HCEC 1CT (cell line): ENCODE data around the gene HOXA2.
A peak's percentile ranks its signal among the peaks of the same experiment; 100 is the strongest.

Experiments used
- DNase-seq: peaks from one replicate; pipeline ENCODE4 v3.0.0-alpha.2; 2017

The HOXA2 gene

DNA sequence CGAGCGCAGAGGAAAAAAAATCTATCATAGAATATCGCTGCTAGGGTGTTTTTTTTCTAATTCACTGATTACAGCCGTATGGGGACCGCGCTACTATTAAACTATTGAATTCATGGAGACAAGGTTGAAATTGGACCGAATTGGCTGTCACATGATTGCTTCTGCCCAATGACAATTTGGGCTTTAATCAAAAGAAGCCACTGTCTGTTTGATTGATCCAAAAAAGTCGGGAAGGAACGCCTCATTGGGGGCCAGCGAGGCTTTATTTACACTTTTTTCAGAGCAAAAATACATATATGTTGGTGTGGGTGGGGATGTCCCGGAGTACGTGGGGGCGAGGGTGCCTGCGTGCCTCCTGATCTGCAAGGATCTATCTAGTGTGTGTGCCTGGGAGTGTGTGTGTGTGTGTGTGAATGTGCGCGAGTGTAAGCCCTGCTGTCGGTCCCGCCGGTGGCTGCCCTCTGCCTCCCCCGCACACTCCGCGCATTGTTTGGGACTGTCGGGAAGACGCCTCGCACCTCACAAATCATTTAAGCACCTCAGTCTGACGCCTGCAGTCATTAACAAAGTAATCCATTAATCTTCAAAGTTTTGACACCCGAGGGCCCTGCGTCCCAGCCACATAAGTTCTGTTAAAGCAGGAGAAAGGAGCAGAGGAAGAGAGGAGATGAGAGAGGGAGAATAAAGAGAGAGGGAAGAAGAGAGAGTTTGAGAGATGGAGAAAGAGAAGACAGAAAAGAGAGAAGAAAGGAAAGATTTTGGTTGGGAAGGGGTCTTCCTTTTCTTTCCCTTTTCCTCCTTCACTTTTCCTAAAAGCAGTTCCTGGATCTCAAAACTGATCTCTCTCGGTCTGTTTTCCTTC, at the start of gene HOXA2:
HOXA2 (minus strand) TSS at position 103 of the 862 bp plus-strand sequence. CDS start 183 bp downstream, outside the sequence.
- peak; percentile 74 for DNase-seq

DNA sequence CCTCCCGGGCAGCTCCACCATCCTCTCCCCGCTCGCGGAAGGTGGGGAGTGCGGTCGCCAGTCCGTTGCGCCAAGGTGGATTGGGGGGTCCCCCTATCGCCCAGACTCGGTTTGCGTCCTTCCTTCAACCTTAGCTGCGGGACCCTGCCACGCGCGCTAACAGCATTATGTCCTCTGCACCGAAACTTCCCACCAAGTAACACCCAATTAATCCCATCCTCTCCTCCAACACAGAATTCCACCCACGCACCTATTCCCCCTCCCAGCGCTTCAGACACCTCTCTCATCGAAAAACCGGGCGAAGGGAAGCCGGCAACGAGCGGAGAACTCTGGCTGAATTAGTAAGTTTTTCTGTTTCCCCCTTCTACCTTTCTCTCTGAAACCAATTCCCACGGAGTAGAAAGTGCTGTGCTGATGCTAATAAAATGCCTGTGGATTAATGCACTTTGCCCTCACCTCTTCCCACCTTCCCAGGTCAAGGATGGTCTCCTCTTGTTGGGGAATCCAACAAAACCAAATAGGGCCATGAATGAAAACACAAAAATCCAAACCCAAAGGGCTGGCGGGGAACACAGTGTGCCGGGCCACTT, 49.0 kb upstream of the HOXA2 start:
- DNase-seq, result no peak

DNA sequence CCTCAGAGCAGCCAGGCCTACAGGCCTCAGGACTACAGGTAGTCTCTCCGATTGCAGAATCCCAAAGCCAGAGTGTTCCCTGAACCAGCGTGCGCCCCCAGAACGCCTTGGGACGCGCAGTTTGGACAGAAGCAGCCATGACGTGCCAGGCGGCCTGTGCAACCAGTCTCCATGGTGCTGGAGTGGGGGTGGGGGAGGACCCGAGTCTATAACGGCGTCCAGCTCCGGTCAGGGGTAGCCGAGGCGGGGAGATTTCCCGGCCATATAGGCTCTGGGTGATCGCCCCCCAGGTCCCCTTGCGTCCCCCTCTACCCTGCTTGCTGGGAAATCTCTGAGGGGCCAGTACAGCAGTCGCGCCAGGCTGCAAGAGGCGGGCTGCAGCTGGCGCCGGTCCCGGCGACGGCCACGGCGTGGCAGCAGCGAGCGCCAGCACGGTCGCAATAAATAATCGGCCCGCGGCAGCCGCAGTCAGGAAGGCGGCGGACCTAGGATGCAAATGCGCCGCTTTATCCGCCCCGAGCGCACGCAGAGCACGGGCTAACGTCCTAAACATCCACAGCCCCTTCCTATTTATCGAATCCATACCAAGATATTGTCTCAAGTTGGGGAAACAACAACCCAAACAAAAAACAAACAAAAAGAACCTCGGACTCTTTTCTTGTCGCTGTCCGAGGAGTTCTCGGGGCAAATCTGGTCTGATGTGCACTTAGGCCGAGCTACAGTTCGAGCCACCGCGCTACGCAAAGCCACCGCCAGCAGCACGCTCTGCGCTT, 48.3 kb upstream of the HOXA2 start:
- peak; percentile 90 for DNase-seq

DNA sequence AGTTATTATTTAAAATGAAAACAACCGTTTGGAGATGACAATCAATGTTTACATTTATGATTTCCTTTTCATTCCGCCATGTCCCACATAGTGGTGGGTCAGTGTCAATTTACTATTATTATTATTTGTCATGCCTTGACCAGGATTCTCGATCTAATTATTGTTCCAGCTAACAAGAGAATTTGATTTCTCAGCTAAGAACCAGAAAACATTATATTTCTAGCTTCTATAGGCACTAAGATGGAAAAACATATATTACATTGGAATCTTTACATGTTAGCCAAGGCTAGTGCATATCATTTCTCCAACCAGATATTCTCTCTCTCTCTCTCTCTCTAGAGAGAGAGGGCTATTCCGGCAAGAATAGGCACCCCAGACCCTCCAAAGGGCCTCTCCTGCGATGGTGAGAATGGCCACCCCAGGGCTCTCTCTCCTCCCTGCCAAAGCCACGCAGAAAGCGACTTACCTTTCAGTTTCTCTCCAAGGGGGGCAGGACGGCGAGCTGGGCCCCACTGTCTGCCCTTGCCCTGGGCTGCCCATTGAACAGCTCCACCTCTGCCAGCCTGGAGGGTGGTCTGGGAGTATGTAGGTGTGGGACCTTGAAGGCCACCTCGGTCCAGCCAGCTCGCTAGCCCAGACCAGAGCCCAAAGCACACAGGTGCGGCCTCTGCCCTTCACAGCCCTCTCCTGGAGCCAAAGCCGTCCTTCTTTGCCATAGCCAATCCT, 47.5 kb upstream of the HOXA2 start:
- no peak for DNase-seq

DNA sequence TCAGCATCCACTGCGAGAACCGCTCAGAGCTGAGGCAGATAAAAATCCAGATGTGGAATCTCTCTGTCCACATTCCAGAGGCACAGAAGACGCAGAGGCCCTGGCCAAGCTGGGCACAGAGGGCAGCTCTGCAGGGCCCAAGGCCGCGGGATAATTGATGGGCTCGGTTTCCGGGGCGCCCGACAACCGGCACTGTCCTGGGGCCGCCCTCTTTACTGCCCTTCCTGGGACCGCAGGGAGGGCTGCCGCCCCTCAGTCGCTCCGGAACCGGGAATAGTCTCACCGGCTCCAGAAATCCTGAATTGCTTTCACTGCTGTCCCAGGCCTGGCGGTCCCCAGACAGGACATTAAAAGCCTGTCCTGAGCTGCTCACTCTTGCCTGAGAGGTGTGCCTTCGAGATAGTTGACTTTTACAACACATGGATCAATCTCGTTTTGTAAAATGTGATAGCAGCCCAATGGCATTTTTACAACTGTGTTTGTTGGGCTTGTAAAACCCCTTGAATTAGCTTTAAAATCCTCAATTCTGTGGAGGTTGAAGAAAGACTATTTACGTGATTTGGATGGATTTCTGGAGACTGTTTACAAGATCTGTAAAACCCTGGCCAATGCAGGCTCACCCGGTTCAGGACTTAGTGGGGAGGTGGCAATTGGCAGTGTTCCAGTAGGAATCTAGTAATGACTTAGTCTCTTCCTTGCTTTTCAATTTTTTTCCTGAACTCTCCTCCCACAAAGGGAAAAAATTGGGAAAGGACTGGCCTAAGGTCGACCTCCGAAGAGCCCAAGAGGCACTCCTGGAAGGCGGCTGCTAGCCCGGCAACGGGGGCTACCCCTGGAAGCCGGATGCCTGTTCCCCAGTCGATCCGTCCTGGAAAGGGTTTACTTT, 46.5 kb upstream of the HOXA2 start:
- peak; percentile 51 for DNase-seq

DNA sequence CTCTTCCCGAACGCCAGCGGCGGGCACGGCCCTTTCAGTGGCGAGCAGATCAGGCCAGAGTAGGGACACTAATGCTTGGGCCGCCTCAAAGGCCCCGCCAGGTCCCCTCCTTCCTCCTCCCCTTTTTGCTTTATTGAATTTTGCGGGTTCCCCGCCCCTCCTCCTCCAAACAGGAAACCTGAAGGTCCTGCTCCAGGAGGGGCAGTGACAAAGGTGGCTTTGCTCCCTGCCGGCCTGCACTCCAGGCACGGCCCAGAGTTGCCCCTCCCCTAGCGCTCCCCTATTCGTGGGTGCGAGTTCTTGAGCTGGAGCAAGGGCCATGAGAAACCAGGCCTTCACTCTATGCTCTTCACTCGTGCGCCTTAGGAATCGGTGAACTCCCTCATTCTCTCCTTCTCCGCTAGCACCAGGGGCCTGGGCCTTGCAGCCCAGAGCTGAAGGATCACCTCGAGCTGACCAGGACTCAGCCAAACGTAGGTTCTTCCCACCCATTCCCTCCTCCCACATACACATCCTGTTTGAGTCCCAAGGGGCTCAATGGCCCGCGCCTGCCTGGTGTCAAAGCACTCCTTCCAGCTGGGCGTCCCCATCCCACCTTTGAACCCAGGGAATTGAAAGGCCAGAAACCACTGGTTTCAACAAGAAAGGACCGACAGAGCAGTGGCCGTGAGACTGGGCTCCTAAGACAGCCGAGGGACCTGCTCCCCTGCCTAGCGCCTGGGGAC, 45.7 kb upstream of the HOXA2 start:
- DNase-seq, result peak; percentile 20

DNA sequence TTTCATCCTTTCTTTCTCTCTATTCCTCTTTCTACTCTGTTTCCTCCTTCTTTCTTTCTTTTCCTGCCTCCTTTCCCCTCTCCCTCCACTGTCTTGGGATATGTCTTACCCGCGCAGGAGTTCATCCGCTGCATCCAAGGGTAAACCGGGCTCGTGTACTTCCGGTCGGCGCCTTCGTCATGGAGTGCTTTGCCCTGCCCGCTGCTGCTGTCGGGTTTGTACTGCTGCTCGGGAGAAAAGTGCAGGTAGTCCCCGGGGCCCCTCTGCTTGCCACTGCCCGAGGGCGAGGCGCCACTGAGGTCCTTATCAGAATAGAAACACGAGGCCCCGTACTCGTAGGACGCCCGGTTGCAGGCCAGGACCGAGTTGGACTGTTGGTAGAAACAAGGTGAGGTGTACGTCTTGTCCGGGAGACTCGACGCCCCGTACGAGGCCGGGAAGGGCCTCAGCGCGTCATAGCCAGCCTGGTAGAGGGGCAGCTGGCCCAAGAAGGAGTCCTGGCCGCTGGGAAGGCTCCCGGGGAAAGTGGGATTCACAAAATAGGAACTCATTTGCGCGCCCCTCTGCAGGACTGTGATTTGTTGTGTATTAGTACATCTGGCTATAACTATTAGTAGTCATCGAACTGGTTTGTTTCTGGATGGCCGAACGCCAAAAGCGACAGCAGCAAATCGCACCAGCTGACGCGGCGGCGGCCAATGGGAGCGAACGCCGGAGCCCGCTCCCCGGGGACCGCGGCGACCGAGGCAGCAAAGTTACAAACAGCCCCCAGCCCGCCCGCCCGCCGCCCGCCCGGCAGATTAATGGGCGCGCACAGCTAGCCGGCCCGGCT, 44.9 kb upstream of the HOXA2 start, which contains the start of gene HOXA6:
HOXA6 (minus strand) TSS at position 576 of the 832 bp plus-strand sequence; CDS start at position 551, 25 bp downstream.
- DNase-seq, result peak; percentile 59

DNA sequence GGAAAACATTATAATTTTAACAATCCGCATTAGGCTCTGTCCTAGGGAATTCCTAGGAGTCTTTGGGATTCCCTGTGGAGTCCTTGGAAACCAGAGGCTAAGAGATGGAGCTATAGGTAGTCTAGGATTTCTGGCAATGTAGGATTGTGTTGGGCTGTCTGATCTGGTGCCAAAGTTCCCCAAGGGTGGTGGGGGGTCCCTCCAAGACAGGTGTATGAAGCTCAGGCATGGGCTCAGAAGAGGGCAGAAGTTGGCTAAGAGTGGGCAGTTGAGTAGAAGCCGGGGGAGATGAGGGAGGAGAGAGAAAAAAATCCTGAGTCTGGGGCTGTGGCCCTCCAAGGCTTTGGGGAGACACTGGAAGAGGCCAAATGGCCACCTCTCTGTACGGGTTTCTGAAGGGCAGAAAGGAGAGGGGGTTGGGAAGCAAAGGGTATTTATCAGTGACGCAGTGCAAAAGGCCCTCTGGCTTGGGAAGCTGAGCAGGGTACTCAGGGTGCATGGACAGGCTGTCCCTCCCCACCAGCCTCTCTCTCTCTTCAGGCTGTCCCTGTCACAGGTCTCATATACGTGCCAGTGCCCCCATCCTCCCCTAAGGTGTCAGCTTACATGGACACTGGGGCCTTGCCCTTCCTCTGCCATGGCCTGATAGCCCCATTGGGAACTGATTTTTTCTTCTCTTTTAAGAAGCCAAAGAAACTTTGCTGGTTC, 44.2 kb upstream of the HOXA2 start:
- no peak for DNase-seq

DNA sequence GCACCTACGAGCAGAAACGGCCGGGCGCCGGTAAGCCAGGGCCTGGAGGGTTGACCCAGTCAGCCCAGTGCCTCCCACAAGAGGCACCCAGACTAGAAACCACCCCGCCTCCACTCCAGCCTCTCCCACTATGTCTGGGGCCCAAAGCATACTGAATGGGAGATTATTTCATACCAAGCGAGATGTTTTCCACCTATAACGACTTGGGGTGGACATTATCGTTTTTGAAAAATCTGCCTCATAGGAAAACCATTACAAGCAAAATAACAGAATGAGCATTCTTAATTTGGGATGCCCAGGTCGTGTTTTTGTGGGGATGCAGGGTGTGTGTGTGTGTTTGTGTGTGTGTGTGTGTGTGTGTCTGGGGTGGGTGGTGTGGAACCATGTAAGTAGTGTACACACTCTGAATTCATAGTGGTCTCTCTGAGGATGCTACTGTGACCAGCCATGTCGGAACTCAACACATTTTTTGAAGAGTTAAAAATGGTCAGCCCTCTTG, 43.5 kb upstream of the HOXA2 start:
- DNase-seq, result no peak

DNA sequence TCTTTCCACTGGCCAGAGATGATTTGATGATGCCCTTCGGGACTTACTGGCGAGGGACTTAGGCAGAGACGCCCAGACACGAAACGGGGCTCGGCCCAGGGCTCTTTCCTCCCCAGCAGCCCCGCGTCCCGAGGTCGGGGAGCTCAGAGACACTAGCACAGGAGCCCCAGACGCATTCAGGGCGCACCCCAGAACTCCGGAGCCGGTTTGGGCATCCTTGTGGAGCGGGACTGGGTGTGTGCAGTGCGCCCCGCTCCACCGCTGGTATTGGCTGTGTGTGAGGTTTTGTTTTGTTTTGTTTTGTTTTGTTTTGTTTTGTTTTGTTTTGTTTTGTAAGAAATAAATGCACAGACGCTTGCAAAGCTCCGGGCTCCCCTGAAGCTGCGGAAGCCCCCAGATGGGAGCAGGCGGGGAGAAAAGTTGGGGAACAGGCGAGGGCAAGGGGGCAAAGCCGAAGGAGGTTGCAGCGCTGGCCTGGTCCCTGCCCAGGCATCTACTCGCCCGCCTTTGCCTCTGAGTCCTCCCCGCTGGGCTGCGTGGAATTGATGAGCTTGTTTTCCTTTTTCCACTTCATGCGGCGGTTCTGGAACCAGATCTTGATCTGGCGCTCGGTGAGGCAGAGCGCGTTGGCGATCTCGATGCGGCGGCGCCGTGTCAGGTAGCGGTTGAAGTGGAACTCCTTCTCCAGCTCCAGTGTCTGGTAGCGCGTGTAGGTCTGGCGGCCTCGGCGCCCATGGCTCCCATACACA, 42.9 kb upstream of the HOXA2 start:
- DNase-seq, result no peak

DNA sequence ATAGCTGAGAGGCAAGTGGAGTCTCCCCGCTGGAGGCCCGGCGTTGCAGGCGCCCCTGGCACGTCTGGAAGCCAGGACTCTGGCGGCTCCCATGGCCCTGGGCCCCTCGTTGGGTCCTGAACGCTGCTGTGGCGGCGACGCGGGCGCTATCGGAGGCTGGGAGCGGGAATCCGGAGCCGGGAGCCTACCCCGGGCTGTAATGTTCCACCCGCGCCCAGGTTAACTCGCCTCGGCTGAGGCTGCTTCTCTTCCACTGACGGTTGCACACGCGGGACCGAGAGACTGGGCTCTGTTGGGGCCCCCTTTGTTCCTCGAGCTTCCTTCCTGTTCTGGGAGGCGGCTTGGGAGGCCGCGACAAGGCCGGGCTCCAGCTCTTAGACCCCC, 42.3 kb upstream of the HOXA2 start:
- DNase-seq, result no peak

DNA sequence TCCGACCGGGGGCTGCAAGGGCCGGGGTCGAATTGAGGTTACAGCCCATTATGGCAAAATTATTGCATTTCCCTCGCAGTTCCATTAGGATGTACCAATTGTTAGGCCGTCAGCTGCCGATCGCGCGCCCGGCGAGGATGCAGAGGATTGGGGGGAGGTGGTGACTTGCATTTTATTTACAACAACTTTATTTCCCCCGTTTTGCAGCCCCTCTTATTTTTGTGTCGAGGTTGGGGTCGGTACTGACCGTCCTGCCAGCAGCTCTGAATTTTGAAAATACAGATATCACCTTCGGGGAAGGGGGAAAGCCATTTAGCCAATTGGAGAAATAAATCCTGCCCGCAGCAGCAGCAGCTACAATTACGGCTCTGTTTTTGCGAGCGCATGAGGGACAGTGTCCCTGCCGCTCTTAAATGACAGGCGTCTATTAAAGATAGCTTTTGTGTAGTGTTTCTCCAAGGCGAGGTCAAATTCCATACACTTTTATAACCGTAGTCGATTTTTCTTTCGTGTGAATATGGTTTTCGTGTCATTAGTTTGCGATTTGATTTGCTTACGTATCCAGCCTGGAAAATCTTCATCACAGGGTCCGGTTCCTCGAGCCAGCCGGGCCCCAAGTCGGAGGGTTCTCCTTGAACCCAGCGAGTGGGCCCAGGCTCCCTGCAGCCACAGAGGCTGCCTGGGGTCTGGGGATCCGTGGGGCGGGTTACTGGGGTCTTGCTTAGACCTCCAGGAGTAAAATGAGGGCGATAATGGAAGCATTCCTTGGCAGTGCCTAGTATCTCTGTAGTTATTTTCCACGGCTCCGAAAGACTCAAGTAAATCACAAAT, 41.7 kb upstream of the HOXA2 start:
- DNase-seq, result no peak

DNA sequence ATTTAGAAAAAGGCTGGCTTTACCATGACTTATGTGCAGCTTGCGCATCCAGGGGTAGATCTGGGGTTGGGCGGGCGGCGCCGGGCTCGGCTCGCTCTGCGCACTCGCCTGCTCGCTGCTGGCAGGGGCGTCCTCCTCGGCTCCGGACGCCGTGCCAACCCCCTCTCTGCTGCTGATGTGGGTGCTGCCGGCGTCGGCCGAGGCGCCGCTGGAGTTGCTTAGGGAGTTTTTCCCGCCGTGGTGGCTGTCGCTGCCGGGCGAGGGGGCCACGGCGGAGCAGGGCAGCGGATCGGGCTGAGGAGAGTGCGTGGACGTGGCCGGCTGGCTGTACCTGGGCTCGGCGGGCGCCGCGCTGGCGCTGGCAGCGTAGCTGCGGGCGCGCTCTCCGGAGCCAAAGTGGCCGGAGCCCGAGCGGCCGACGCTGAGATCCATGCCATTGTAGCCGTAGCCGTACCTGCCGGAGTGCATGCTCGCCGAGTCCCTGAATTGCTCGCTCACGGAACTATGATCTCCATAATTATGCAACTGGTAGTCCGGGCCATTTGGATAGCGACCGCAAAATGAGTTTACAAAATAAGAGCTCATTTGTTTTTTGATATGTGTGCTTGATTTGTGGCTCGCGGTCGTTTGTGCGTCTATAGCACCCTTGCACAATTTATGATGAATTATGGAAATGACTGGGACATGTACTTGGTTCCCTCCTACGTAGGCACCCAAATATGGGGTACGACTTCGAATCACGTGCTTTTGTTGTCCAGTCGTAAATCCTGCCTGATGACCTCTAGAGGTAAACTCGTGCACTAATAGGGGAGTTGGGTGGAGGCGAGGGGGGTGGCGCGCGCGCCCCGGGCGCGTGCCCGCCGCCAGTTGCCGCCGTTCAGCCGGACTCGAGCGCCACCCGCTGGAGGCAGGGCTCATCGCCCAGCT, 40.8 kb upstream of the HOXA2 start, which contains the start of gene HOXA5:
HOXA5 (minus strand) TSS at position 659 of the 927 bp plus-strand sequence; CDS start at position 585, 74 bp downstream.
- peak; percentile 99 for DNase-seq

DNA sequence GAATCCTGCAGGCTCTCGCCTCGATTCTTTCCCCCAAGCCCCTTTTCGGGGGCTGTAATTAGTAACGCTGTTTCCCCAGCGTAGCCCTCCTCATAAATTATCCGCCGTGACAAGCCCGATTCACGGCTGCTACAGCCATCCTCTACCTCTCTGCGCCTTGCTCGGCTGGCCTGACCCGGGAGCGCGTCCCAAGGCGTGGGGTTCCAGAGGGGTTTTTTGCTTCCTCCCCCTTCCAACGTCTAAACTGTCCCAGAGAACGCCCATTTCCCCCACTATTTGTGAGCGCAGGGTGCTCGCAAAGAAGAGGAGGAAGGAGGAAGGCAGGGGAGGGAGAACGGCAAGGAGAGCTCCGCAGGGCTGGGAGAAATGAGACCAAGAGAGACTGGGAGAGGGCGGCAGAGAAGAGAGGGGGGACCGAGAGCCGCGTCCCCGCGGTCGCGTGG, 40.1 kb upstream of the HOXA2 start:
- no peak for DNase-seq

DNA sequence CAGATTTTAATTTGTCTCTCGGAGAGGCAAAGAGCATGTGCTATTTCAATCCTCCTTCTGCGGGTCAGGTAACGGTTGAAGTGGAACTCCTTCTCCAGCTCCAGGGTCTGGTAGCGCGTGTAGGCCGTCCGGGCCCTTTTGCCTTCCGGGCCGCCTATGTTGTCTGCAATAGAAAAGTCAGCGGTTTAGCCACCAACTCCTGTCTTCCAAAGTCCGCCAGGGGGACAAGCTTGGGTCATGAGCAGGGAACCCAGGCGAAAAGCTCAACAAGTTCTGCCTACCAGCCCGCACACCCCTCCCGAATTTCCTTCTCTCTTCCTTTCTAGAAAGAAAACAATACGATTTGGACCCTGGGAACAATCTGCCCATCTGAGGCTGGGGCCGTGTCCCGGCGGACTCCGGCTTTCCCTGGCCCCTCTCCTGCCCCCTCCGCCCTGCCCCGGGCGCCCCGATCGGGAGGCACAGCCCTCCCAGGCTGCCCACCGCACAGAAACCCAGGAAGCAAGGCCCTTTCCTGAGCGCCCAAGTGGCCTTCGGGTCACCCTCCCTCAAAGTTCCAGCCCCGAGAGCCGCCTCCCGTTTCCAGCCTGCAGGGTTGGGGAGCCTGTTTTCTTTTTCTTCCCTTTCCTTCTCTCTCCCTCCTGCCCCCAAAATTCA, 39.6 kb upstream of the HOXA2 start:
- DNase-seq, result peak; percentile 61
